Gastrocnemius medialis (tissue), 4 donors: ENCODE results near the gene METTL9. TPM values are rescaled to one million over a fixed set of nuclear protein-coding genes. Genes with fewer than 3 reads are reported as not detected.

Source experiments
- ATAC-seq, 2 donors: fragments of 150-250 bp; one replicate each; pipeline ENCODE4 v1.9.1; 2016
- DNase-seq, 2 donors: peaks; one replicate each; pipeline ENCODE4 v3.0.0-alpha.2; 2019
- H3K27ac ChIP-seq, 4 donors: fragments of 200-600 bp; sonication (generic); 1 replicate in 1 of 4; 2 replicates in 3 of 4; pipeline ENCODE4 v1.5.1; 2016 to 2018; ENCODE audit warnings: mild to moderate bottlenecking in 2 of 4, moderate library complexity in 1 of 4
- H3K27me3 ChIP-seq, 3 donors: fragments of 200-600 bp; sonication (generic) in 2 of 3; 1 replicate in 1 of 3; 2 replicates in 2 of 3; pipeline versions ENCODE4 v1.5.1 to v1.6.0; 2016 to 2019; ENCODE audit warnings: mild to moderate bottlenecking in 1 of 3, moderate library complexity in 1 of 3
- H3K36me3 ChIP-seq, 2 donors: fragments of 200-600 bp; sonication (generic) in 1 of 2; one replicate each; pipeline ENCODE4 v1.5.1; 2017 to 2018
- H3K4me1 ChIP-seq, 2 donors: fragments of 200-600 bp; sonication (generic) in 1 of 2; one replicate each; pipeline ENCODE4 v1.5.1; 2016 to 2017; ENCODE audit warnings: mild to moderate bottlenecking in 2 of 2
- H3K4me3 ChIP-seq, 4 donors: fragments of 200-600 bp; sonication (generic) in 3 of 4; 1 replicate in 1 of 4; 2 replicates in 3 of 4; pipeline ENCODE4 v1.5.1; 2016 to 2019; ENCODE audit warnings: mild to moderate bottlenecking in 2 of 4
- H3K9me3 ChIP-seq, 3 donors: fragments of 200-600 bp; sonication (generic) in 2 of 3; 1 replicate in 1 of 3; 2 replicates in 2 of 3; pipeline ENCODE4 v1.5.1; 2016 to 2019
- POLR2A ChIP-seq, 2 donors: fragments of 450-650 bp; IDR thresholded peaks; one replicate each; pipeline ENCODE4 v1.6.1; 2017; ENCODE audit warnings: antibody characterized with exemption in 2 of 2, mild to moderate bottlenecking in 2 of 2, moderate library complexity in 2 of 2
- in situ Hi-C, 4 donors: fragments of 200-750 bp; cut with MboI; loops; one replicate each; pipeline versions ENCODE4 v1.15.0 to v1.8.0; 2017; ENCODE audit warnings: low sequenced_read_pairs in 4 of 4
- intact Hi-C: fragments of 100-400 bp; cut with DNase I; formaldehyde crosslinking; loops from one replicate; pipeline ENCODE4 v1.15.1; 2023; ENCODE audit warnings: low total_unique reads
- total RNA-seq, 4 donors: library from RNA; depleted of rRNA; stranded (reverse); fragments of >200 nt; gene quantifications; one replicate each; pipeline versions ENCODE4 v1.1.0 to v1.2.3, GENCODE V29; 2016
- TF ChIP-seq, protein P1 (sequence below), 5 experiments: fragments of 450-650 bp in 3 of 5; fragments of 200-600 bp in 2 of 5; sonication (generic) in 2 of 5; IDR thresholded peaks in 4 of 5; conservative IDR thresholded peaks in 1 of 5; 1 replicate in 4 of 5; 2 replicates in 1 of 5; pipeline ENCODE4 v1.5.1; 2016 to 2019; ENCODE audit warnings: antibody characterized with exemption in 5 of 5, mild to moderate bottlenecking in 3 of 5, moderate library complexity in 3 of 5

METTL9 gene
- total RNA-seq, 4 donors from 2014 or later, result 87.2 to 109 (median 96.8) TPM

DNA sequence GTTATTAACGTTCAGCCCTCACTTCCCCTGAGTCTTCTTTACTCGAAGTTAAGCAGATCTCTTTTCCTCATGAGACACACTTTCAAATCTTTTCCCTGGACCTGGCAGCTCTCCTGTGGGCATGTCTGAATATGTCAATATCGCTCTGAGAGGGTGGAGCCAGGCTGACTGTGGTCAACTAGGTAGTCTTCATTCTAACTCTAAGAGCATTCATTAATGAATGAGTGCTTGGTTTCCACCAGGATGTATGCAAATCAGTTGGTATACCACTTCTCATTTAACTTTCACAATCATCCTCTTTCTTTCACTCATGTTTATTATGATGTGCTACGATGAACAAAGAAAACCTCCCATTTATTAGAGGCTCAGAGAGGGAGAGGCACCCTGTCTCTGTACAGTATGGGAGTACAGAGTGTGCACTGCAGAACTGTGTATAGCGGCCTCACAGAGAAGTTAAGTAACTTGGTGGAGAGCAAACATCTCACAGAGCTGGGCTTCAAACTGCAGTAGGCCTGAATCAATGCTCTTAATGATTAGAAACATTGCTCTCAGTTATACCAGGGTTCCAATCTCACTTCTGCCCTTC, 104.3 kb downstream of the METTL9 start:
- TF ChIP-seq, protein P1, sequence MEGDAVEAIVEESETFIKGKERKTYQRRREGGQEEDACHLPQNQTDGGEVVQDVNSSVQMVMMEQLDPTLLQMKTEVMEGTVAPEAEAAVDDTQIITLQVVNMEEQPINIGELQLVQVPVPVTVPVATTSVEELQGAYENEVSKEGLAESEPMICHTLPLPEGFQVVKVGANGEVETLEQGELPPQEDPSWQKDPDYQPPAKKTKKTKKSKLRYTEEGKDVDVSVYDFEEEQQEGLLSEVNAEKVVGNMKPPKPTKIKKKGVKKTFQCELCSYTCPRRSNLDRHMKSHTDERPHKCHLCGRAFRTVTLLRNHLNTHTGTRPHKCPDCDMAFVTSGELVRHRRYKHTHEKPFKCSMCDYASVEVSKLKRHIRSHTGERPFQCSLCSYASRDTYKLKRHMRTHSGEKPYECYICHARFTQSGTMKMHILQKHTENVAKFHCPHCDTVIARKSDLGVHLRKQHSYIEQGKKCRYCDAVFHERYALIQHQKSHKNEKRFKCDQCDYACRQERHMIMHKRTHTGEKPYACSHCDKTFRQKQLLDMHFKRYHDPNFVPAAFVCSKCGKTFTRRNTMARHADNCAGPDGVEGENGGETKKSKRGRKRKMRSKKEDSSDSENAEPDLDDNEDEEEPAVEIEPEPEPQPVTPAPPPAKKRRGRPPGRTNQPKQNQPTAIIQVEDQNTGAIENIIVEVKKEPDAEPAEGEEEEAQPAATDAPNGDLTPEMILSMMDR (IDR thresholded peaks at IDR 0.05 in 4 of 5, conservative IDR thresholded peaks at IDR 0.05 in 1 of 5), result no peak
- TF ChIP-seq POLR2A (IDR thresholded peaks at IDR 0.05), result no peak
- H3K9me3 ChIP-seq, result no peaks in the 10 kb centered on the region
- ATAC-seq (no peak), DNase-seq (no peak)
- H3K27ac ChIP-seq, result no peak overlapping the region
- peaks cover 0 to 4% of the 10 kb centered on the region in 2 donors for H3K4me1 ChIP-seq
- intact Hi-C loops (no loop called here), in situ Hi-C loops (loop anchor here in 2 of 4 donors (10.0 to 25.0 kb wide), 2 partner anchors 116 to 119 kb away; partner anchors contain the start of gene METTL9 (in 1 of the 2))
- H3K4me3 ChIP-seq, result no peak overlapping the region
- H3K36me3 ChIP-seq, result no peaks in the 10 kb centered on the region
- H3K27me3 ChIP-seq, result no peaks in the 10 kb centered on the region

DNA sequence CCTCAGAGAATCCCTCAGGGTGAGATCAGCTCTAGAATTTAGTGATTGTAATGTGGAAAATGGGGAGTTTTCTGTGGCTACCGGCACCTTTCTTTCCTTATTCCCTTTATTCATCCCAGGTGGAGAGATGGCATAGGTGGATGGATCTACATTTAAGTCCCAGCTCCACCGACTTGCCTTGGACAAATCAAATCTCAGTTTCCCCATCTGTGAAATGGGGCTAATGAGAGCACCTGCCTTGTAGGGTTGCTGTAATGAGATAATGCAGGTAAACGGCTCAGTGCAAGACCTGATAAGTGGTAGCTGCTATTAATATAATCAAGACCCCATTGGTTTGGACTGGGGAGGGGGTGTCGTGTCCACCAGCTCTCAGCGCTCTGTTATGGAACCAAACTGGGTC, 104.9 kb downstream of the METTL9 start:
- in situ Hi-C loops, result loop anchor here in 2 of 4 donors (10.0 to 25.0 kb wide), 2 partner anchors 117 to 119 kb away; partner anchors contain the start of gene METTL9 (in 1 of the 2)
- ATAC-seq (no peak), DNase-seq (no peak)
- H3K9me3 ChIP-seq, result no peaks in the 10 kb centered on the region
- no peak for TF ChIP-seq POLR2A (IDR thresholded peaks at IDR 0.05)
- TF ChIP-seq, protein P1 (IDR thresholded peaks at IDR 0.05 in 4 of 5, conservative IDR thresholded peaks at IDR 0.05 in 1 of 5), result no peak
- peaks cover 0 to 7% of the 10 kb centered on the region in 2 donors for H3K4me1 ChIP-seq
- intact Hi-C loops, result no loop called here
- H3K27ac ChIP-seq, result no peak overlapping the region
- H3K27me3 ChIP-seq, result no peaks in the 10 kb centered on the region
- H3K4me3 ChIP-seq, result no peak overlapping the region
- no peaks in the 10 kb centered on the region for H3K36me3 ChIP-seq

DNA sequence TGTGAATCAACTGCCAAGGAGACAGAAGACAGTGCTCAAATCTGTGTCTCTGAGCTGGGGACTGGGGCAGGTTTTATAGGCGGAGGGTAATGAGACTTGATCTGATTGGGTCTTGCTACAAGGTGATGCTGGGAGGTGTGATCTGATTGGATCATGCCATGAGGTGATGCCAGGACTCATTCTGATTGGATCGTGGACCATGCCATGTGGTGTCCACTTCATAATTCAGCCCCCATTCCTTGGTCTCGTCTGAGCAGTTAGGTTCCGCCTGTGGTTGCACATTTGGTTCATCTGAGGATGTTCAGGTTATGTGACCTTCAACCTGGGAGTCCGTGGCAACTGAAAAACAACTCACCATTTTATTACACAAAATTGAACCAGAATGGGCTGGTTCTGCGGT, 105.4 kb downstream of the METTL9 start:
- intact Hi-C loops, result no loop called here
- in situ Hi-C loops, result loop anchor here in 3 of 4 donors (5.0 to 25.0 kb wide), 4 partner anchors 47 to 122 kb away; partner anchors contain the start of gene METTL9 (in 1 of the 3)
- Histone ChIP-seq H3K27me3 (no peaks in the 10 kb centered on the region), H3K27ac (no peak overlapping the region), H3K9me3 (no peaks in the 10 kb centered on the region), H3K4me1 (peaks cover 0 to 7% of the 10 kb centered on the region in 2 donors), H3K4me3 (no peak overlapping the region), H3K36me3 (no peaks in the 10 kb centered on the region)
- no peak for DNase-seq
- no peak for ATAC-seq
- TF ChIP-seq, protein P1 (IDR thresholded peaks at IDR 0.05 in 4 of 5, conservative IDR thresholded peaks at IDR 0.05 in 1 of 5), result no peak
- TF ChIP-seq POLR2A (IDR thresholded peaks at IDR 0.05), result no peak

Other genes starting within 250 kb of the METTL9 start
- under 1 TPM; 0.10 to 0.60 (median 0.39) TPM for gene IGSF6, start 53.0 kb downstream of the METTL9 start, total RNA-seq
- 1 to 10 TPM in 1 of 4 donors, not detected in 3; 1.6 TPM for gene OTOA, start 64.4 kb downstream of the METTL9 start, total RNA-seq